ENCODE data around the gene LTBP3.
A peak's percentile ranks its signal among the peaks of the same experiment; 100 is the strongest.

Gene LTBP3

DNA sequence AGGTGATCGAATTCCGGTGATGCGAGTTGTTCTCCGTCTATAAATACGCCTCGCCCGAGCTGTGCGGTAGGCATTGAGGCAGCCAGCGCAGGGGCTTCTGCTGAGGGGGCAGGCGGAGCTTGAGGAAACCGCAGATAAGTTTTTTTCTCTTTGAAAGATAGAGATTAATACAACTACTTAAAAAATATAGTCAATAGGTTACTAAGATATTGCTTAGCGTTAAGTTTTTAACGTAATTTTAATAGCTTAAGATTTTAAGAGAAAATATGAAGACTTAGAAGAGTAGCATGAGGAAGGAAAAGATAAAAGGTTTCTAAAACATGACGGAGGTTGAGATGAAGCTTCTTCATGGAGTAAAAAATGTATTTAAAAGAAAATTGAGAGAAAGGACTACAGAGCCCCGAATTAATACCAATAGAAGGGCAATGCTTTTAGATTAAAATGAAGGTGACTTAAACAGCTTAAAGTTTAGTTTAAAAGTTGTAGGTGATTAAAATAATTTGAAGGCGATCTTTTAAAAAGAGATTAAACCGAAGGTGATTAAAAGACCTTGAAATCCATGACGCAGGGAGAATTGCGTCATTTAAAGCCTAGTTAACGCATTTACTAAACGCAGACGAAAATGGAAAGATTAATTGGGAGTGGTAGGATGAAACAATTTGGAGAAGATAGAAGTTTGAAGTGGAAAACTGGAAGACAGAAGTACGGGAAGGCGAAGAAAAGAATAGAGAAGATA, 59.0 kb downstream of the LTBP3 start, which contains the start of gene MALAT1 (continued):
- TF ChIP-seq KLF16 (tag by site-specific recombination; IDR thresholded peaks at IDR 0.05) (no peak), BCL6B (tag by site-specific recombination; IDR thresholded peaks at IDR 0.05) (no peak; the same call in 1 of the 2 replicates), ZNF311 (tag by site-specific recombination; IDR thresholded peaks at IDR 0.05; ENCODE audit: borderline replicate concordance) (no peak), ZNF266 (tag by site-specific recombination; IDR thresholded peaks at IDR 0.05; ENCODE audit: low read depth) (no peak), SP3 (tag by site-specific recombination; IDR thresholded peaks at IDR 0.05) (peak; percentile 14; the same call in 1 of the 2 replicates), TSHZ1 (tag by site-specific recombination; IDR thresholded peaks at IDR 0.05; ENCODE audit: borderline replicate concordance) (no peak), PRDM2 (tag by site-specific recombination; IDR thresholded peaks at IDR 0.05; ENCODE audit: borderline replicate concordance) (no peak), ZXDB (tag by site-specific recombination; IDR thresholded peaks at IDR 0.05) (no peak), ZNF623 (tag by site-specific recombination; IDR thresholded peaks at IDR 0.05) (peak; percentile 3; the same call in 1 of the 2 replicates), SP7 (tag by site-specific recombination; IDR thresholded peaks at IDR 0.05) (peak; percentile 64), KLF8 (tag by site-specific recombination; IDR thresholded peaks at IDR 0.05) (peak; percentile 91; the same call in 1 of the 2 replicates), ZNF701 (tag by site-specific recombination; IDR thresholded peaks at IDR 0.05) (no peak), ZIC2 (tag by site-specific recombination; IDR thresholded peaks at IDR 0.05) (no peak), ZNF624 (tag by site-specific recombination; IDR thresholded peaks at IDR 0.05) (peak; percentile 83), SALL2 (tag by site-specific recombination; IDR thresholded peaks at IDR 0.05; ENCODE audit: borderline replicate concordance) (no peak), ZNF768 (tag by site-specific recombination; IDR thresholded peaks at IDR 0.05) (no peak)
- TF ChIP-seq, protein P1, sequence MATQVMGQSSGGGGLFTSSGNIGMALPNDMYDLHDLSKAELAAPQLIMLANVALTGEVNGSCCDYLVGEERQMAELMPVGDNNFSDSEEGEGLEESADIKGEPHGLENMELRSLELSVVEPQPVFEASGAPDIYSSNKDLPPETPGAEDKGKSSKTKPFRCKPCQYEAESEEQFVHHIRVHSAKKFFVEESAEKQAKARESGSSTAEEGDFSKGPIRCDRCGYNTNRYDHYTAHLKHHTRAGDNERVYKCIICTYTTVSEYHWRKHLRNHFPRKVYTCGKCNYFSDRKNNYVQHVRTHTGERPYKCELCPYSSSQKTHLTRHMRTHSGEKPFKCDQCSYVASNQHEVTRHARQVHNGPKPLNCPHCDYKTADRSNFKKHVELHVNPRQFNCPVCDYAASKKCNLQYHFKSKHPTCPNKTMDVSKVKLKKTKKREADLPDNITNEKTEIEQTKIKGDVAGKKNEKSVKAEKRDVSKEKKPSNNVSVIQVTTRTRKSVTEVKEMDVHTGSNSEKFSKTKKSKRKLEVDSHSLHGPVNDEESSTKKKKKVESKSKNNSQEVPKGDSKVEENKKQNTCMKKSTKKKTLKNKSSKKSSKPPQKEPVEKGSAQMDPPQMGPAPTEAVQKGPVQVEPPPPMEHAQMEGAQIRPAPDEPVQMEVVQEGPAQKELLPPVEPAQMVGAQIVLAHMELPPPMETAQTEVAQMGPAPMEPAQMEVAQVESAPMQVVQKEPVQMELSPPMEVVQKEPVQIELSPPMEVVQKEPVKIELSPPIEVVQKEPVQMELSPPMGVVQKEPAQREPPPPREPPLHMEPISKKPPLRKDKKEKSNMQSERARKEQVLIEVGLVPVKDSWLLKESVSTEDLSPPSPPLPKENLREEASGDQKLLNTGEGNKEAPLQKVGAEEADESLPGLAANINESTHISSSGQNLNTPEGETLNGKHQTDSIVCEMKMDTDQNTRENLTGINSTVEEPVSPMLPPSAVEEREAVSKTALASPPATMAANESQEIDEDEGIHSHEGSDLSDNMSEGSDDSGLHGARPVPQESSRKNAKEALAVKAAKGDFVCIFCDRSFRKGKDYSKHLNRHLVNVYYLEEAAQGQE (tag by site-specific recombination; IDR thresholded peaks at IDR 0.05) = peak; percentile 15; the same call in 1 of the 2 replicates
- TF ChIP-seq, protein P2, sequence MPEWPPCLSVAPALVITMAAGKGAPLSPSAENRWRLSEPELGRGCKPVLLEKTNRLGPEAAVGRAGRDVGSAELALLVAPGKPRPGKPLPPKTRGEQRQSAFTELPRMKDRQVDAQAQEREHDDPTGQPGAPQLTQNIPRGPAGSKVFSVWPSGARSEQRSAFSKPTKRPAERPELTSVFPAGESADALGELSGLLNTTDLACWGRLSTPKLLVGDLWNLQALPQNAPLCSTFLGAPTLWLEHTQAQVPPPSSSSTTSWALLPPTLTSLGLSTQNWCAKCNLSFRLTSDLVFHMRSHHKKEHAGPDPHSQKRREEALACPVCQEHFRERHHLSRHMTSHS (tag by site-specific recombination; IDR thresholded peaks at IDR 0.05) = no peak

All from HEK293 (cell line).